ENCODE results near the gene KBTBD8. TPM values are rescaled to one million over a fixed set of nuclear protein-coding genes. Genes with fewer than 3 reads are reported as not detected.

Gene KBTBD8
- total RNA-seq, 1 donor from 2014 or later, result 1.5 TPM

GRCh38 chr3:67047051-67047450 is 48.9 kb downstream of the KBTBD8 start:
- Mint-ChIP-seq H3K4me3 (no peak overlapping the region), H3K27ac (no peak overlapping the region), H3K4me1 (peaks cover 21% of the 10 kb centered on the region), H3K36me3 (peaks cover 4% of the 10 kb centered on the region), H3K9me3 (peaks cover 10% of the 10 kb centered on the region), H3K27me3 (ENCODE audit: low read depth) (no peaks in the 10 kb centered on the region)
- no peak for DNase-seq (ENCODE audit: low spot score in 2 of 2, unreplicated experiment in 2 of 2)
- TF ChIP-seq CTCF (IDR thresholded peaks at IDR 0.05; ENCODE audit: unreplicated experiment), result no peak

GRCh38 chr3:67048067-67048714 is 50.1 kb downstream of the KBTBD8 start:
- Mint-ChIP-seq H3K36me3 (peaks cover 4% of the 10 kb centered on the region), H3K27ac (no peak overlapping the region), H3K4me3 (no peak overlapping the region), H3K27me3 (ENCODE audit: low read depth) (no peaks in the 10 kb centered on the region), H3K4me1 (peaks cover 21% of the 10 kb centered on the region), H3K9me3 (peaks cover 13% of the 10 kb centered on the region)
- no peak for DNase-seq (ENCODE audit: low spot score in 2 of 2, unreplicated experiment in 2 of 2)
- TF ChIP-seq CTCF (IDR thresholded peaks at IDR 0.05; ENCODE audit: unreplicated experiment), result no peak

GRCh38 chr3:67048715-67049074 is 50.6 kb downstream of the KBTBD8 start:
- H3K27me3 Mint-ChIP-seq (ENCODE audit: low read depth), result no peaks in the 10 kb centered on the region
- H3K36me3 Mint-ChIP-seq, result no peaks in the 10 kb centered on the region
- peaks cover 13% of the 10 kb centered on the region for H3K9me3 Mint-ChIP-seq
- H3K4me3 Mint-ChIP-seq, result no peak overlapping the region
- no peak for TF ChIP-seq CTCF (IDR thresholded peaks at IDR 0.05; ENCODE audit: unreplicated experiment)
- no peak overlapping the region for H3K27ac Mint-ChIP-seq
- peaks cover 21% of the 10 kb centered on the region for H3K4me1 Mint-ChIP-seq
- no peak for DNase-seq (ENCODE audit: low spot score in 2 of 2, unreplicated experiment in 2 of 2)

- peaks cover 33% of the 10 kb centered on the region for H3K9me3 Mint-ChIP-seq
- no peak overlapping the region for H3K27ac Mint-ChIP-seq
- no peak for DNase-seq (ENCODE audit: low spot score in 2 of 2, unreplicated experiment in 2 of 2)
- H3K4me1 Mint-ChIP-seq, result no peaks in the 10 kb centered on the region
- H3K4me3 Mint-ChIP-seq, result no peak overlapping the region
- TF ChIP-seq CTCF (IDR thresholded peaks at IDR 0.05; ENCODE audit: unreplicated experiment), result no peak
- no peaks in the 10 kb centered on the region for H3K27me3 Mint-ChIP-seq (ENCODE audit: low read depth)
- peaks cover 6% of the 10 kb centered on the region for H3K36me3 Mint-ChIP-seq
Observed at GRCh38 chr3:67059443-67059842, 61.3 kb downstream of the KBTBD8 start.
